Cardiac fibroblast (primary cell): ENCODE results near the gene MCRS1.
A peak's percentile ranks its signal among the peaks of the same experiment; 100 is the strongest.

Source experiments
- DNase-seq, 2 donors: peaks; one replicate each; pipeline versions ENCODE4 v3.0.0 to v3.0.0-alpha.2; 2010; ENCODE audit warnings: low read depth in 2 of 2
- H3K4me3 ChIP-seq, 2 donors: replicated peaks in 1 of 2; 1 replicate in 1 of 2; 2 replicates in 1 of 2; pipeline ENCODE4 v1.5.1; 2011; ENCODE audit warnings: low read depth in 2 of 2, low read length in 2 of 2, mild to moderate bottlenecking in 2 of 2, moderate library complexity in 1 of 2
- TF ChIP-seq, protein P1 (sequence below): IDR thresholded peaks from one replicate; pipeline ENCODE4 v1.5.1; 2011; ENCODE audit warnings: low read depth, mild to moderate bottlenecking, low read length, inconsistent platforms

The MCRS1 gene

GRCh38 chr12:49582201-49582600 is 14.3 kb upstream of the MCRS1 start:
- no peak overlapping the region for H3K4me3 ChIP-seq
- DNase-seq: no peak
- TF ChIP-seq, protein P1, sequence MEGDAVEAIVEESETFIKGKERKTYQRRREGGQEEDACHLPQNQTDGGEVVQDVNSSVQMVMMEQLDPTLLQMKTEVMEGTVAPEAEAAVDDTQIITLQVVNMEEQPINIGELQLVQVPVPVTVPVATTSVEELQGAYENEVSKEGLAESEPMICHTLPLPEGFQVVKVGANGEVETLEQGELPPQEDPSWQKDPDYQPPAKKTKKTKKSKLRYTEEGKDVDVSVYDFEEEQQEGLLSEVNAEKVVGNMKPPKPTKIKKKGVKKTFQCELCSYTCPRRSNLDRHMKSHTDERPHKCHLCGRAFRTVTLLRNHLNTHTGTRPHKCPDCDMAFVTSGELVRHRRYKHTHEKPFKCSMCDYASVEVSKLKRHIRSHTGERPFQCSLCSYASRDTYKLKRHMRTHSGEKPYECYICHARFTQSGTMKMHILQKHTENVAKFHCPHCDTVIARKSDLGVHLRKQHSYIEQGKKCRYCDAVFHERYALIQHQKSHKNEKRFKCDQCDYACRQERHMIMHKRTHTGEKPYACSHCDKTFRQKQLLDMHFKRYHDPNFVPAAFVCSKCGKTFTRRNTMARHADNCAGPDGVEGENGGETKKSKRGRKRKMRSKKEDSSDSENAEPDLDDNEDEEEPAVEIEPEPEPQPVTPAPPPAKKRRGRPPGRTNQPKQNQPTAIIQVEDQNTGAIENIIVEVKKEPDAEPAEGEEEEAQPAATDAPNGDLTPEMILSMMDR: no peak

GRCh38 chr12:49580572-49581535 is 12.9 kb upstream of the MCRS1 start:
- no peak overlapping the region for H3K4me3 ChIP-seq
- DNase-seq: peak; percentile 79 to 82
- TF ChIP-seq, protein P1: peak; percentile 94

DNA sequence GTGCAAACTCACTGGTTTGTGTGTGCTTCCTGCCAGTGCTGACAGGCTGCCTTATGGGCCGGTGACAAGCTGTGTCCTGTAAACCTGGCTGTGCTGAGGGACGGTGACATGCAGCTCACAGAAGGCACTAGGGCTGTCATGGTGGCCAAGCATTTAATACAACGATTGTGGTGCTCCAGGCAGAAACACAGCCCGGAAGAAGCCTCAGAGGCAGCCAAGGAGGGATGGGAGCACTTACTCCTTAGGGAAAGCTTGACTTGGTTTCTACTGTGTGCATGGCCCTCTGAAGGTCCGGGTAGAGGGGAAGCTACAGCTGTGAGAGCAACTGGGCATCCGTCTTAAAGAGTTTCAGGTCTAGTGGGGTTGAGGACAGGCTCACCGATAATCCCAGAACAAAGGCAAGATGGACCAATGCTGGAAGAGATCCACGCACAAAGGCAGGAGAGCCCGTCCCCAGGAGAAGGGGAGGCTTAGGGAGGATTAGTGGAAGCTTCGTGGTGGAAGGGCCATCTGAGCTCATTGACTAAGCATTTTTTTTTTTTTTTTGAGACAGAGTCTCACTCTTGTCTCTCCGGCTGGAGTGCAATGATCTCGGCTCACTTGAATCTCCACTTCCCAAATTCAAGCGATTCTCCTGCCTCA is 10.7 kb upstream of the MCRS1 start:
- no peak overlapping the region for H3K4me3 ChIP-seq
- no peak for DNase-seq
- TF ChIP-seq, protein P1: no peak

DNA sequence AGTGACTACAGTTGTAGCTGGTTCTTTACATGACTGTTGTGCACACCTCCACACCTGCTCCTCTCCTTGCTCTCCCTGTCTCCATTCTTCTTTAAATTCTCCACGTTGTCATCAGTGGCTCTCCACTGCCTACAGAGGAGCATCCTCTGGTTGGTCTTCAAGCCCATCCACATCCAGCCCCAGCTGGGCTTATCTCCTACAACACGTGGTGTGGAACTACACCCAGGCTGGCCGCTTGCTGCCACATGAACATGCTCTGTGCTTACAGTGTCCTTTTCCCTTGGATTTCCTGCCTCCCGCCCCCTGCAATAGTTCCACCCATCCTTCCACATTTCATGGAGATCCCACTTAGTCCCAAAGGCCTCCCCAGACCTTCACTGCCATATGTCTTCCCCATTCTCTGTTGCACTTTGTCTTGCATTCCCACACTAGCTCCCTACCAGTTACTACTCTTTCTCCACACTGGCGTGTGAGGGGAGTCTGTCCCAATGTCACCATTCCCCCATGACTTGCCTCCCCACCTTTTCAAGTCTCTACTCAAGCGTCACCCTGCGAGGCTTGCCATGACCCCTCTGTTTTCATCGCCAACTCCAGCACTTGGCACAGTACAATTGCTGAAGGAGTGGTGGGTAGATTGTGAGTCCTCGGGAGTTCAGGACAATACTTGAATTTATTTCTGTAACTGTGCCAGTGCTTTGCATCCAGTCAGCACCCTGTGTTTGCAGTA is 9.8 kb upstream of the MCRS1 start:
- TF ChIP-seq, protein P1: no peak
- DNase-seq: no peak
- no peak overlapping the region for H3K4me3 ChIP-seq

GRCh38 chr12:49568442-49569162 is 660 bp upstream of the MCRS1 start:
- DNase-seq: no peak
- TF ChIP-seq, protein P1: no peak
- peak overlapping the region; percentile 74 to 89 for H3K4me3 ChIP-seq

DNA sequence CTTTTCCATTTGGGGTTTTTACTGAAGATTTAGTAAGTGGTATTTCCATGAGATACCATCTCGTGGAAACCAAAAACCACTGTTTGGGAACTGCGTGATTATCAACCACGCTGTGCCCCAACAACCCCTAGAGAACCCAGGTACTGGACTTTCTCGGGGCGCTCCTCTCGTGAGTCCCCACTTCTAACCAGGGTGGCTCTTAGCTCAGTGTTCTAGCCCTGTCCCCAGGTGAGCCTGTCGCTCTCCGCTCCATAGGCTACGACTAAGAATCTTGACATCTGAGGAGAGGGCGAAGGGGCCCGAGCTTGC is 686 bp downstream of the MCRS1 start:
- TF ChIP-seq, protein P1: no peak
- peak overlapping the region; percentile 74 to 89 for H3K4me3 ChIP-seq
- no peak for DNase-seq
